ENCODE results near the gene RNF4. TPM values are rescaled to one million over a fixed set of nuclear protein-coding genes. Genes with fewer than 3 reads are reported as not detected.

RNF4 gene
- total RNA-seq, 2 donors from 2014 or later, result 112 to 136 TPM

DNA sequence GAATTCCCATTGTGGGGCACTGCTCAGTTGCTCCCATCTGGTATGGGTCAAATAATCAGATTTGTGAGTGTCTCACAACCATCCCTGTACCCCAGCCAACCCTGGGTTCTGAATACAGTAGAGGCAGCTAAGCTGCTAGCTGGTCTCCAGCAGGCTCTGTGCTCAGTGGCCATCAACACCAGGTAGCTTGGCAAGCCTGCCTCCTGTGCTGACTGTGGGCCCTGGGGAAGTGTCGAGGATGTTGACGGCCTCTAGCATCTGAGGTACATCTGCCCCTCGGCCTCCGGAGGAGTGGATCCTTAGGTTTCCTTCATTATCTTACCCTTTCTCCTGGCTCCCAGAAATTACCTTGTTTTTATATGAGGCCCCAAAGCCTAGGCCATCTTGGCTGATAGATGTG lies 13.3 kb downstream of the RNF4 start:
- peak overlapping the region; percentile 67 for H3K4me3 Mint-ChIP-seq

DNA sequence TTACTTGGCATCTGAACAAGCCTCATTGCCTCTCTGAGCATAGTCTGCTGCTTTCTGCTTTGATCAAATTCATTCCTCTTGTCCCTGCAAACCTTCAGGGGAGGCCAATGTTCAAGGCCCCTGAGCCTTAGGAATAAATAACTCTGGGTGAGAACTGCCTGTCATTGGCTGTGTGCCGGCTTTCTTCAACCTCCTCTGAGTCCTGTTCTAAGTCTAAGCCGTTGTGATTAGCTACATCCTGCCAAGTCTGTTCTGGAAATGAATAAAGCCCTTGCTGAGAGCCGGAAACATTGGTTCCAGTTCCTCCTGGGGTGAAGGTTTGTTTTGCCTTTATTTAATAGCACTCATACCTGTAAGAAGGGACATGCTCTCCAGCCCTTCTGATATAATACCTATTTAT lies 13.8 kb downstream of the RNF4 start:
- no peaks in the 10 kb centered on the region for H3K27me3 Mint-ChIP-seq
- DNase-seq (ENCODE audit: low spot score) (no peak), ATAC-seq (peak in 1 of 2 donors; percentile 72)
- H3K4me3 Mint-ChIP-seq, result peak overlapping the region; percentile 67
- no peaks in the 10 kb centered on the region for H3K36me3 Mint-ChIP-seq
- H3K4me1 Mint-ChIP-seq (ENCODE audit: low read depth in 2 of 2), result peaks cover 79 to 86% of the 10 kb centered on the region in 2 donors
- H3K9me3 Mint-ChIP-seq, result no peaks in the 10 kb centered on the region
- H3K27ac Mint-ChIP-seq, result peak overlapping the region; percentile 65 to 69

More for the DNA sequence above, 13.3 kb downstream of the RNF4 start:
- H3K9me3 Mint-ChIP-seq, result no peaks in the 10 kb centered on the region
- DNase-seq (ENCODE audit: low spot score) (no peak), ATAC-seq (no peak)
- peaks cover 81 to 87% of the 10 kb centered on the region in 2 donors for H3K4me1 Mint-ChIP-seq (ENCODE audit: low read depth in 2 of 2)
- no peaks in the 10 kb centered on the region for H3K36me3 Mint-ChIP-seq
- H3K27me3 Mint-ChIP-seq, result no peaks in the 10 kb centered on the region
- peak overlapping the region; percentile 65 to 69 for H3K27ac Mint-ChIP-seq

DNA sequence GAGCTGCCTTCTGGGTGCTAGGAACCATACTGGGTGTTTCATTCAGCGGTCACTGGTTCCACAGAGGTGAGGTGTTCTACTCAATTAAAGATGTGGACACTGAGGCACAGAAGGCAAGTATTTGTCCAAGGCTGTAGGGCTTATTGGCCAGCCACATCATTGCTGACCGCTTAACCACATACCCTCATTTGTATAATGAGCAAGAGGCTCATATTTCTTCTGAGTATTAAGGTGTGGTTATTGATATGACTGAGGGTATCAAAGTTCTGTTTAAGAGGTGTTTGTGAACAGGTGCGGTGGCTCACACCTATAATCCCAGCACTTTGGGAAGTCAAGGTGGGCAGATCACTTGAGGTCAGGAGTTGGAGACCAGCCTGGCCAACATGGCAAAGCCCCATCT lies 14.3 kb downstream of the RNF4 start:
- Mint-ChIP-seq H3K27ac (peak overlapping the region; percentile 65 to 69), H3K4me1 (ENCODE audit: low read depth in 2 of 2) (peaks cover 80 to 86% of the 10 kb centered on the region in 2 donors), H3K27me3 (no peaks in the 10 kb centered on the region), H3K9me3 (no peaks in the 10 kb centered on the region), H3K36me3 (no peaks in the 10 kb centered on the region), H3K4me3 (no peak overlapping the region)
- ATAC-seq (no peak), DNase-seq (ENCODE audit: low spot score) (no peak)

DNA sequence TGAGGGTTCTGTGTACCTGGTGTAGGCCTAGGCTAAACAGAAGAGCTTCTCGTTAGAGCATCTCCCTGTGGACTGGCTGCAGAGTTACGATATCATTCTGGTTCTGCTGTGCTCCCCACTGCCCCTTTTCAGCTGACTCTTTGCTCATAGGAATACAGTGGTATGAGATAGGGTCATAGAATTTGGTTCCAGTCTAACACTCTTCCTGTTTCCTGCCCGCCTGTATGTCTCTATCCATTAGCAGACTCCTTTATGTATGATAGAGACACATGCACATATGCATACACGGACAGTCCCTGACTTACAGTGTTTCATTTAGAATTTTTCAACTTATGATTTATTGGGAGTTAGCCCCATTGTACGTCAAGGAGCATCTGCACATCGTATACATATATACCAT lies 15.3 kb downstream of the RNF4 start:
- ATAC-seq (no peak), DNase-seq (ENCODE audit: low spot score) (no peak)
- H3K4me3 Mint-ChIP-seq, result peak overlapping the region; percentile 79
- H3K36me3 Mint-ChIP-seq, result no peaks in the 10 kb centered on the region
- H3K27ac Mint-ChIP-seq, result peak overlapping the region; percentile 81 to 96
- no peaks in the 10 kb centered on the region for H3K9me3 Mint-ChIP-seq
- peaks cover 78 to 80% of the 10 kb centered on the region in 2 donors for H3K4me1 Mint-ChIP-seq (ENCODE audit: low read depth in 2 of 2)
- H3K27me3 Mint-ChIP-seq, result no peaks in the 10 kb centered on the region

DNA sequence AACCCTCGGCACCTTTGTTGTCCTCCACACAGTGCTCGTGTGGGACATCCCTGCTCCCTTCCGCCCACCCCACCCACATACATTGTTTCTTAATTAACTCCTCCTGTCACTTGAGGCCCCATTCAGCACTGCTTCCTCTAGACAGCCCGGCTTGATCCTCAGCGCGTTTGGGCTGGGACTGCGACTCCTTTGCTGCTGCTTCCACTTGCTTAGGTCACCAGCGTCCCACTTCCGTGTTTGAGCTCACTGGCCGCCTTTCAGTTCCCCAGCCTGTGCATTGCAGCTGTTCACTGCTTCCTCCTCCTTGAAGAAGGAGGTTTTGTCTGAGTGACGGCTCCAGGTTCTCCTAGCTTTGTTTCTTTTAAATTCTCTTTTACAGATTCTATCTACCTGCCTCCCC lies 16.1 kb downstream of the RNF4 start:
- Mint-ChIP-seq H3K27ac (peak overlapping the region; percentile 81 to 96), H3K4me1 (ENCODE audit: low read depth in 2 of 2) (peaks cover 77 to 78% of the 10 kb centered on the region in 2 donors), H3K9me3 (no peaks in the 10 kb centered on the region), H3K27me3 (no peaks in the 10 kb centered on the region), H3K36me3 (no peaks in the 10 kb centered on the region), H3K4me3 (peak overlapping the region; percentile 79)
- ATAC-seq (peak; percentile 80 to 85), DNase-seq (ENCODE audit: low spot score) (peak; percentile 79)

DNA sequence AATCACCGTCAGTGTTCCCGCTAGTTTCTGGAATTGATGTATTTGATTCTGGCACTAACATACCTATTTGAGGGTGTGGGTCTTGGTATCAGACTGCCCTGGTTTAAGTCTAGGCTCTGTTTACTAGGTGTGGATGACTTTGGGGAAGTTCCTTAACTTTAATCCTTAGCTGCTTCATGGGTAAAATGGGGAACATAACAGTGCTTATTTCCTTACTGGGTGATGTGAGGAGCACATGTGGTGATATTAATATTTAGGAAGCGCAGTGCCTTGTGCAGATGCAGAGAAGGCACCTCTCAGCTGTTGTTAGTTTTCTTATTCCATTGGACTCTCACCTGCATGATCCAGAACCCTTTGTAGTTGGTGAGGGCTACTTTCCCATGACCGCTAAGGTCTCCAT lies 17.1 kb downstream of the RNF4 start:
- no peaks in the 10 kb centered on the region for H3K27me3 Mint-ChIP-seq
- peaks cover 72 to 81% of the 10 kb centered on the region in 2 donors for H3K4me1 Mint-ChIP-seq (ENCODE audit: low read depth in 2 of 2)
- peaks cover 7% of the 10 kb centered on the region for H3K36me3 Mint-ChIP-seq
- DNase-seq (ENCODE audit: low spot score), result no peak
- H3K4me3 Mint-ChIP-seq, result peak overlapping the region; percentile 79
- H3K9me3 Mint-ChIP-seq, result no peaks in the 10 kb centered on the region
- ATAC-seq, result no peak
- peak overlapping the region; percentile 81 to 96 for H3K27ac Mint-ChIP-seq

DNA sequence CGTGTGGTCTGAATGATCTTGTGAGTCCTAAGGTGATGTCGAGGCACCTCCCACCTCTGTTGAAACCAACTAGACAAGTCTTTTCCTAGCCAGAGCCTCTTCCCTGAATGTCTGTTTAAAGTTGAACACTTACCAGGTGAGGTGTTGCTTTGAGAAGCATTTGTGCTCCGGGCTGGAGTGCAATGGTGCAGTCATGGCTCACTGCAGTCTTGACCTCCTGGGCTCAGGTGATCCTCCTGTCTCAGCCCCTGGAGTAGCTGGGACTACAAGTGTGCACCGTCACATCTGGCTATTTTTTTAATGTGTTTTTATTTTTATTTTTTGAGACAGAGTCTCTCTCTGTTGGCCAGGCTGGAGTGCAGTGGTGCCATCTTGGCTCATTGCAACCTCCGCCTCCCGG lies 18.1 kb downstream of the RNF4 start:
- ATAC-seq (no peak), DNase-seq (ENCODE audit: low spot score) (no peak)
- Mint-ChIP-seq H3K9me3 (no peaks in the 10 kb centered on the region), H3K27ac (no peak overlapping the region), H3K4me3 (peak overlapping the region; percentile 79), H3K27me3 (no peaks in the 10 kb centered on the region), H3K36me3 (peaks cover 8% of the 10 kb centered on the region), H3K4me1 (ENCODE audit: low read depth in 2 of 2) (peaks cover 62 to 71% of the 10 kb centered on the region in 2 donors)

DNA sequence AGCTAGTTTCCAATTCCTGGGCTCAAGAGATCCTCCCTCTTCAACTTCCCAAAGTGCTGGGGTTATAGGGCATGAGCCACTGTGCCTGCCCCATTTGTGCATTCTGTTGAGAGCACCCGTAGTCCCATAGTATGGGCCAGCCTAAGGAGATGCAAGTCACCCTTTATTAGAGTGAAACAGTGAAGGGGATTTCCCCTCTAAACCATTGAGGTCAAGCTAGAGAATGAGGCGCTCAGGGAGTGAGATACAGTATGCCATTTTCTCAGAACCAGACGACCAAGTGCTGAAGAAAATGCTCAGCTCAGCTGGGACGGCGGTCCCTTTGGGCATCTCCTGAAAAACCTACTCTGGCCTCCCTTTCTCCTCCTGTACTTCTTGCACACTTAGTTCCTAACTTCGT lies 18.7 kb downstream of the RNF4 start:
- DNase-seq (ENCODE audit: low spot score), result peak; percentile 66
- Mint-ChIP-seq H3K9me3 (no peaks in the 10 kb centered on the region), H3K4me1 (ENCODE audit: low read depth in 2 of 2) (peaks cover 57 to 68% of the 10 kb centered on the region in 2 donors), H3K27ac (peak overlapping the region; percentile 61 to 77), H3K36me3 (peaks cover 9% of the 10 kb centered on the region), H3K4me3 (peak overlapping the region; percentile 68), H3K27me3 (no peaks in the 10 kb centered on the region)
- ATAC-seq, result peak; percentile 88 to 90

DNA sequence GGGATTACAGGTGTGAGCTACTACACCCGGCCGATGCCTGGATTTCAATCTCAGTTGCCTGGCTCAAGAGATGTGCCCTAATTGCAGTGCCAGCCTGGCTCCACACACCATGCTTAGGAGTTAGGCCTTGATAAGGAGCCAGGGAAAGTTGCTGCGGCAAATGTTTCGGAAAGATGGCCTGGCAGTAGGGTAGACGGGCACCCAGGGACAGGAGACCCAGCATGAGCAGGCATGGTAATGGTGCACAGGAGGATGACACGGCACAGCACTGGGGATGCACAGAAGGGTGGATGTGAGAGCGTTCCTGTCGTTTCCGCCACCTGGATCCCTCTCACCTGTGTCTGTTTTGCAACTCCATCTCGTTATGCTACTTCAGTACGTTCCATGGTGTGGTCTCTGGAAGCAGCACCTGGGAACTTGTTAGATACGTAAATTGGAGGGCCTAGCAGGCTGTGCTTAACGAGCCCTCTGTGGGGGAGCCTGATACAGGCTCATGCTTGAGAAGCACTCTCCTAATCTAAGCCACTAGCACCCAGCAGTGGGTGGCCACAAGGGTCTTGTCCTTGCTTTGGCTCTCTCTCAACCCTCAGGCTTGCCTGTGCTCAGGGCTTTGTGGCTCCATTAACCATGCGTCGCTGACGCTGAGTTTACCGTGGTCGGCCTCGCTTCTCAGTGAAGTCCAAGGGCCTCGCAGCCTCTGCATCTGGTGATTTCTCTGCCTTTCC lies 20.3 kb downstream of the RNF4 start:
- Mint-ChIP-seq H3K4me1 (ENCODE audit: low read depth in 2 of 2) (peaks cover 55 to 64% of the 10 kb centered on the region in 2 donors), H3K36me3 (peaks cover 15% of the 10 kb centered on the region), H3K9me3 (no peaks in the 10 kb centered on the region), H3K4me3 (no peak overlapping the region), H3K27ac (peak overlapping the region; percentile 12 to 77), H3K27me3 (no peaks in the 10 kb centered on the region)
- DNase-seq (ENCODE audit: low spot score), result no peak
- no peak for ATAC-seq

DNA sequence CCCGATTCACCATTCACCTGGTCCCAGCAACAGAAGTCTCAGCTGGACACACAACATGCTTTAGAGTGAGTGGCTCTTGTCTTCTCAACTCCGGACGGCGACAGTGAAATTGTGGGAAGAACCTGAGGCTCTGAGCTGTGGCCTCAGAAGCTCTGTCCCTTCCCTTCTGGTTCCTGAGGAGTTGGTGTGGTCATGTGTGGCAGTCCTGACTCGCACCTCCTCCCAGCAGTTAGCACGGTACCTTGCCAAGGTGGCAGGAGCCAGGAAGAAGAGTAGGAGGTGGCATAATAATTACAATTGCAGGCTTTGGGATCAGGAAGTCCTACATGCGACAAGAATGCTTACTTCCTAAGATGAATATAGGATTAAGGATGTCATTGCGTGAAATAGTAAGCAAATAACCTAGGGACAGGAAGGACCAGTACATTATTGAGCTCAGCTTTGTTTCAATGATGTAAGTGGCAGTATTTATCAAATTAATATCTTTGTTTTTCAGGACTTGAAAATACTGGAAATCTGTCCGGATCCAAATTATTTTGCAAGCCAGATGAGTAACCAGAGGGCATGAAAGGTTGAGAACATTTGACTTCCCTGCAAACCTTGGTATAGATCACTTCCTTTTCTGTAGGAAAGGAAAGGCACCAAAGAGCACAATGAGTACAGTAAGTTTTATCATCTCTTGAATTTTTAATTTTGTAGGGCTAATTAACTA lies 21.1 kb downstream of the RNF4 start:
- no peak for ATAC-seq
- Mint-ChIP-seq H3K27me3 (no peaks in the 10 kb centered on the region), H3K36me3 (peaks cover 15% of the 10 kb centered on the region), H3K27ac (peak overlapping the region; percentile 12 to 77), H3K4me1 (ENCODE audit: low read depth in 2 of 2) (peaks cover 47 to 56% of the 10 kb centered on the region in 2 donors), H3K4me3 (no peak overlapping the region), H3K9me3 (no peaks in the 10 kb centered on the region)
- no peak for DNase-seq (ENCODE audit: low spot score)

DNA sequence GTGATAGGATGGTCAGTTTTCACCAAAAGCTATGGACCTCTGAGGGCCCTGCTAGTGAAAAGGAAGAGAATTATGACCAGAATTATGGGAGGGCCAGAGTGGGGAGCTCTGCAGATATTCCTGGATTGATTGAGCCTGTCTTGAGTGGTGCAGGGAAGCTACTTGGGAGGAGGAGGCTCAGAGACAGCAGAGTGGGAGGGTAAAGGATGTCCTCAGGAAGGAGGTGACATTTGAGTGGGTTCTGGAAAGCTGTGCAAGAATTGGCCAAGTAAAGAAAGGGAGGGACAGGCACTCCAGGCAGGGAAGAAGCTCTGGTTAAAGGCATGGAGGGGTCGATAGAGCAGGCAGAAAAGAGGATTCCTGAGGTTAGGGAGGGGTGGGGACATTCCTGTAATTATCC lies 24.1 kb downstream of the RNF4 start:
- peak overlapping the region in 1 of 2 donors; percentile 72 for H3K27ac Mint-ChIP-seq
- H3K4me1 Mint-ChIP-seq (ENCODE audit: low read depth in 2 of 2), result peaks cover 22 to 41% of the 10 kb centered on the region in 2 donors
- H3K9me3 Mint-ChIP-seq, result no peaks in the 10 kb centered on the region
- H3K36me3 Mint-ChIP-seq, result peaks cover 15% of the 10 kb centered on the region
- H3K27me3 Mint-ChIP-seq, result no peaks in the 10 kb centered on the region
- no peak for DNase-seq (ENCODE audit: low spot score)
- ATAC-seq, result no peak
- H3K4me3 Mint-ChIP-seq, result no peak overlapping the region

DNA sequence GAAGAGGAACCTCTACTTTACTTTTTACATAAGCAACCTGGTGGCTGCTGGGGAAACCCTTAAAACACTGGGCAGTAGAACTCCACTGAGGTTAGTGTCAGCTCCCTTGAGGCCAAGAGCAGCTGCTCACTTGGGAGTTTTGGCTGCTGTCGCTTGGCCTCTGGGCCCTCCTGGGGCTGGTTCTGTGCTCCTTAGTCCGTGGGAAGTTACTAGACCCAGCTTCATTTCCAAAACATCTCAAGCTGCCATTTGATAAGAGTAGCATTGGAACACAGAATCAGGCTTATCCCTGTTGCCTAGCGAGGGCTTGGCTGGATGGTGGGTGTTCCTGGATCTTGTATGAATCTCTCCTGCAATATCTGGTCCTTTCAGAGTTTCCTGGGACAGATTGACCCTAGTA lies 26.1 kb downstream of the RNF4 start:
- DNase-seq (ENCODE audit: low spot score) (no peak), ATAC-seq (no peak)
- H3K36me3 Mint-ChIP-seq, result peaks cover 15% of the 10 kb centered on the region
- no peaks in the 10 kb centered on the region for H3K27me3 Mint-ChIP-seq
- peaks cover 11 to 25% of the 10 kb centered on the region in 2 donors for H3K4me1 Mint-ChIP-seq (ENCODE audit: low read depth in 2 of 2)
- no peaks in the 10 kb centered on the region for H3K9me3 Mint-ChIP-seq
- no peak overlapping the region for H3K4me3 Mint-ChIP-seq
- H3K27ac Mint-ChIP-seq, result peak overlapping the region in 1 of 2 donors; percentile 53

DNA sequence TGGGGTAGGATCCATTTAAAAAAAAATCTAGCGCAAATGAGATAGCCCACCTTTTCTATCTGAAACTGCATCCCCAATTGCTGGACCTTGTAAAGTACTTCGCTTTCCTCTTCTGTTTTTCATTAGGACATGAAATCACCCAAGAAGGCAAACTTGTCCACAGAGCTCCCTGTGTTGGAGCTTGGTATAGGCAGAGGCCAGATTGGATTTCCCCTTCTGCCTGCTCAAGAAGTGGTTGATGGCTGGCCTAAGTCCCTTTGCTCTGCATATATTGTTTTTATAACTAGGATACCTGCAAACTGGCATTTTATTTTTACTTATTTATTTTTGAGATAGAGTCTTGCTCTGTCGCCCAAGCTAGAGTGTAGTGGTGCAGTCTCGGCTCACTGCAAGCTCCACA lies 28.4 kb downstream of the RNF4 start:
- DNase-seq (ENCODE audit: low spot score) (no peak), ATAC-seq (no peak)
- Mint-ChIP-seq H3K9me3 (no peaks in the 10 kb centered on the region), H3K27me3 (no peaks in the 10 kb centered on the region), H3K36me3 (peaks cover 7% of the 10 kb centered on the region), H3K4me3 (no peak overlapping the region), H3K27ac (peak overlapping the region in 1 of 2 donors; percentile 33), H3K4me1 (ENCODE audit: low read depth in 2 of 2) (peaks cover 14 to 32% of the 10 kb centered on the region in 2 donors)

DNA sequence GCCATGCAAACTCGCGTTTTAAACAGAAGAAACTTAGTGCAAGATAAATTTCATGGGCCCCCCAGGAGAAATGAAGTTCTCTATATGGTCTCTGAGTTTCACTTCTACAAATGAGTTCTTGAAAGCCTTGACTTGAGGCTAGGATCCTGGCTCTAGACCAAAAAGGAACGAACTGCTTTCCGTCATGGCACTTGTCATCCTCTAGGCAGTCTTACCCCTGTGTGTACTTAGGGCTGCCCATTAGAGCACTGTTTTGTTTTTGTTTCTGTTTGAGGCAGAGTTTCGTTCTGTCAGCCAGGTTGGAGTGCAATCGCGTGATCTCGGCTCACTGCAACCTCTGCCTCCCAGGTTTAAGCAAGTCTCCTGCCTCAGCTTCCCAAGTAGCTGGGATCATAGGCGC lies 29.0 kb downstream of the RNF4 start:
- no peak overlapping the region for H3K4me3 Mint-ChIP-seq
- H3K27ac Mint-ChIP-seq, result no peak overlapping the region
- peaks cover 3% of the 10 kb centered on the region for H3K36me3 Mint-ChIP-seq

More for the DNA sequence above, 29.0 kb downstream of the RNF4 start:
- Mint-ChIP-seq H3K27me3 (no peaks in the 10 kb centered on the region), H3K4me1 (ENCODE audit: low read depth in 2 of 2) (peaks cover 9 to 27% of the 10 kb centered on the region in 2 donors), H3K9me3 (no peaks in the 10 kb centered on the region)
- DNase-seq (ENCODE audit: low spot score) (no peak), ATAC-seq (no peak)

Data from natural killer cell treated with Interleukin-12 subunit alpha and Interleukin-12 subunit beta and Interleukin-15 and Interleukin-18, amount 100 ng/mL, for 72 hours (primary cell).